OCI-LY7 (cell line): ENCODE measurements around the gene PARVB. TPM values are rescaled to one million over a fixed set of nuclear protein-coding genes. Genes with fewer than 3 reads are reported as not detected.

Experiments used
- BruUV-seq: library from RNA; stranded (reverse); fragments of 400-500 nt; replicated peaks from 2 replicates; lab custom pipeline; 2021; lab: Mats Ljungman, UMichigan
- CTCF ChIA-PET: fragments of 300-600 bp; sonication (Branson Sonifier 250); formaldehyde crosslinking; loops from one replicate; lab custom pipeline; 2022; ENCODE audit warnings: antibody characterized with exemption; ENCODE audit not compliant: unreplicated experiment; lab: Charles Lee
- POLR2A ChIA-PET: fragments of 300-600 bp; sonication (Branson Sonifier 250); formaldehyde crosslinking; loops from one replicate; lab custom pipeline; 2022; ENCODE audit warnings: antibody characterized with exemption; lab: Charles Lee
- DNase-seq: peaks from one replicate; pipeline ENCODE4 v3.0.0-alpha.2; 2015; ENCODE audit warnings: low spot score
- H2AFZ ChIP-seq: fragments of 200-600 bp; sonication (generic), shearing (Covaris generic); 2 replicates; pipeline ENCODE4 v1.6.1; 2014; ENCODE audit warnings: mild to moderate bottlenecking, antibody characterized with exemption, low read length, moderate library complexity
- H3K27ac ChIP-seq: fragments of 200-600 bp; sonication (generic); 2 replicates; pipeline ENCODE4 v1.5.1; 2014; ENCODE audit warnings: mixed run types, low read depth, mild to moderate bottlenecking, moderate library complexity, low read length, inconsistent platforms; ENCODE audit not compliant: poor library complexity, severe bottlenecking
- H3K36me3 ChIP-seq: fragments of 200-600 bp; sonication (generic); 2 replicates; pipeline ENCODE4 v1.6.1; 2014; ENCODE audit warnings: mild to moderate bottlenecking, antibody characterized with exemption, low read length, moderate library complexity, mixed read lengths; ENCODE audit not compliant: insufficient read depth
- H3K4me1 ChIP-seq: fragments of 200-600 bp; sonication (generic); 2 replicates; pipeline ENCODE4 v1.5.1; 2014; ENCODE audit warnings: mild to moderate bottlenecking, low read length; ENCODE audit not compliant: insufficient read depth, poor library complexity, severe bottlenecking
- H3K4me2 ChIP-seq: fragments of 200-600 bp; sonication (generic); 2 replicates; pipeline ENCODE4 v1.6.1; 2014; ENCODE audit warnings: mild to moderate bottlenecking, low read length
- H3K4me3 ChIP-seq: fragments of 200-600 bp; sonication (generic); 2 replicates; pipeline ENCODE4 v1.5.1; 2014; ENCODE audit warnings: mild to moderate bottlenecking, low read depth, low read length; ENCODE audit not compliant: poor library complexity, severe bottlenecking
- H3K79me2 ChIP-seq: fragments of 200-600 bp; sonication (generic); 2 replicates; pipeline ENCODE4 v1.6.1; 2016; ENCODE audit warnings: low read depth, mild to moderate bottlenecking, low read length, moderate library complexity, mixed read lengths; ENCODE audit not compliant: insufficient read depth
- H3K9me2 ChIP-seq: fragments of 200-600 bp; sonication (generic); 2 replicates; pipeline ENCODE4 v1.6.1; 2016; ENCODE audit warnings: mild to moderate bottlenecking, low read length, mixed read lengths; ENCODE audit not compliant: insufficient read depth
- H3K9me3 ChIP-seq: fragments of 200-600 bp; sonication (generic); 2 replicates; pipeline ENCODE4 v1.6.1; 2014; ENCODE audit warnings: mild to moderate bottlenecking, mixed run types, low read length, mixed read lengths
- H4K20me1 ChIP-seq: fragments of 200-600 bp; sonication (generic); 2 replicates; pipeline ENCODE4 v1.6.1; 2014; ENCODE audit warnings: mild to moderate bottlenecking, antibody characterized with exemption, low read length, moderate library complexity, mixed read lengths; ENCODE audit not compliant: insufficient read depth
- EZH2phosphoT487 ChIP-seq: fragments of 200-600 bp; sonication (generic); IDR thresholded peaks from 2 replicates; pipeline ENCODE4 v1.6.1; 2018; ENCODE audit warnings: low read depth, borderline replicate concordance, mild to moderate bottlenecking, mixed run types, antibody characterized with exemption, low read length, moderate library complexity, mixed read lengths
- intact Hi-C: fragments of 100-400 bp; cut with micrococcal nuclease; formaldehyde crosslinking; loops from one replicate; pipeline ENCODE4 v1.10.0; 2022; ENCODE audit not compliant: unreplicated experiment
- total RNA-seq, 2 experiments: library from RNA; depleted of rRNA in 1 of 2; stranded (reverse); fragments of >200 nt in 1 of 2; shearing (Covaris generic) in 1 of 2; gene quantifications; 2 replicates each; pipeline ENCODE4 v1.2.3, GENCODE V29; 2014 to 2022
- TF ChIP-seq, protein P1 (sequence below): fragments of 200-600 bp; sonication (generic); conservative IDR thresholded peaks from 2 replicates; pipeline ENCODE4 v1.5.1; 2014; ENCODE audit warnings: mild to moderate bottlenecking, antibody characterized with exemption, low read length, moderate library complexity, mixed read lengths

The PARVB gene
- total RNA-seq, 2 experiments from 2014 or later: 0.34 TPM; not detected in 1

GRCh38 chr22:44187652-44188230 lies 163.6 kb downstream of the PARVB start:
- no peak for DNase-seq
- Histone ChIP-seq H4K20me1 (no peaks in the 10 kb centered on the region), H3K79me2 (no peaks in the 10 kb centered on the region), H3K36me3 (no peaks in the 10 kb centered on the region), H3K9me3 (no peaks in the 10 kb centered on the region), H3K4me1 (peaks cover 6% of the 10 kb centered on the region), H3K27ac (no peak overlapping the region), H2AFZ (no peak overlapping the region), H3K9me2 (no peaks in the 10 kb centered on the region), H3K4me3 (no peak overlapping the region), H3K4me2 (no peak overlapping the region)
- ChIA-PET POLR2A (no interaction called here), CTCF (no interaction called here)
- BruUV-seq: no TSS peak
- TF ChIP-seq EZH2phosphoT487: no peak
- TF ChIP-seq, protein P1, sequence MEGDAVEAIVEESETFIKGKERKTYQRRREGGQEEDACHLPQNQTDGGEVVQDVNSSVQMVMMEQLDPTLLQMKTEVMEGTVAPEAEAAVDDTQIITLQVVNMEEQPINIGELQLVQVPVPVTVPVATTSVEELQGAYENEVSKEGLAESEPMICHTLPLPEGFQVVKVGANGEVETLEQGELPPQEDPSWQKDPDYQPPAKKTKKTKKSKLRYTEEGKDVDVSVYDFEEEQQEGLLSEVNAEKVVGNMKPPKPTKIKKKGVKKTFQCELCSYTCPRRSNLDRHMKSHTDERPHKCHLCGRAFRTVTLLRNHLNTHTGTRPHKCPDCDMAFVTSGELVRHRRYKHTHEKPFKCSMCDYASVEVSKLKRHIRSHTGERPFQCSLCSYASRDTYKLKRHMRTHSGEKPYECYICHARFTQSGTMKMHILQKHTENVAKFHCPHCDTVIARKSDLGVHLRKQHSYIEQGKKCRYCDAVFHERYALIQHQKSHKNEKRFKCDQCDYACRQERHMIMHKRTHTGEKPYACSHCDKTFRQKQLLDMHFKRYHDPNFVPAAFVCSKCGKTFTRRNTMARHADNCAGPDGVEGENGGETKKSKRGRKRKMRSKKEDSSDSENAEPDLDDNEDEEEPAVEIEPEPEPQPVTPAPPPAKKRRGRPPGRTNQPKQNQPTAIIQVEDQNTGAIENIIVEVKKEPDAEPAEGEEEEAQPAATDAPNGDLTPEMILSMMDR: no peak
- intact Hi-C loops: no loop called here

- Histone ChIP-seq H4K20me1 (no peaks in the 10 kb centered on the region), H2AFZ (no peak overlapping the region), H3K9me3 (no peaks in the 10 kb centered on the region), H3K4me1 (no peaks in the 10 kb centered on the region), H3K79me2 (no peaks in the 10 kb centered on the region), H3K27ac (no peak overlapping the region), H3K4me2 (no peak overlapping the region), H3K4me3 (no peak overlapping the region), H3K9me2 (no peaks in the 10 kb centered on the region), H3K36me3 (no peaks in the 10 kb centered on the region)
- intact Hi-C loops: no loop called here
- no peak for TF ChIP-seq EZH2phosphoT487
- TF ChIP-seq, protein P1: no peak
- POLR2A ChIA-PET: no interaction called here
- CTCF ChIA-PET: no interaction called here
- no TSS peak for BruUV-seq
- DNase-seq: no peak
These were observed 164.2 kb downstream of the PARVB start for GRCh38 chr22:44188316-44188715.

DNA sequence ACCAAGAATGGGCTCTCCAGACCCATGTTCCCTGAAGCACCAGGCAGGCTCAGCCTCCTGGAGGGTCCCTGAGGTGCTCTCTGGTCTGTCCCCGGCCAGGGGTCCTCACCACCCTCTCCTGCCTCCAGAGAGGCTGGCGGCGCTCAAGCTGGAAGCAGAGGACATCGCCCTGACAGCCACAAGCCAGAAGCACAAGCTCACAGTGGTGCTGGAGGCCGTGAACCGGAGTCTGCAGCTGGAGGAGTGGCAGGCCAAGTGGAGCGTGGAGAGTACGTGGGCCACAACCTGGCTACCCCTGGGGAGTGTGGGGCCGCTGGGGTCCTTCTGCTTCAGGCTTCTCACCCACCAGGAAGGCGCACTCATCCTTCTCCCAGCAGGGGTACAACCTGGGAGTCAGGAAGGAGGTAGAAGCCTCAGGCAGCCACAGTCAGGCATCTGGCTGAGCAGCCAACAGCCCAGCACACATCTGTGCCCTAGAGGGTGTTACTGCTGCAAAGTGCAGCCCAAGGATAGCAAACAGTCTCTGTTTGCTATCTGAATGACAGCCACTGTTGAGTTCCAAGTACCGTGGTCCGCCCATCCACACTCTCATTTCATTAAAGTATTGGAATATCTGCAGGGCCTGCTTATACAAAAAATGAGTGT lies 165.0 kb downstream of the PARVB start:
- ChIA-PET CTCF (no interaction called here), POLR2A (no interaction called here)
- Histone ChIP-seq H3K9me3 (no peaks in the 10 kb centered on the region), H3K4me2 (no peak overlapping the region), H3K9me2 (no peaks in the 10 kb centered on the region), H3K4me1 (no peaks in the 10 kb centered on the region), H3K4me3 (no peak overlapping the region), H4K20me1 (no peaks in the 10 kb centered on the region), H3K36me3 (no peaks in the 10 kb centered on the region), H2AFZ (no peak overlapping the region), H3K79me2 (no peaks in the 10 kb centered on the region), H3K27ac (no peak overlapping the region)
- intact Hi-C loops: no loop called here
- DNase-seq: no peak
- TF ChIP-seq, protein P1: no peak
- TF ChIP-seq EZH2phosphoT487: no peak
- BruUV-seq: no TSS peak
